ENCODE results near the gene RXYLT1.

DNA sequence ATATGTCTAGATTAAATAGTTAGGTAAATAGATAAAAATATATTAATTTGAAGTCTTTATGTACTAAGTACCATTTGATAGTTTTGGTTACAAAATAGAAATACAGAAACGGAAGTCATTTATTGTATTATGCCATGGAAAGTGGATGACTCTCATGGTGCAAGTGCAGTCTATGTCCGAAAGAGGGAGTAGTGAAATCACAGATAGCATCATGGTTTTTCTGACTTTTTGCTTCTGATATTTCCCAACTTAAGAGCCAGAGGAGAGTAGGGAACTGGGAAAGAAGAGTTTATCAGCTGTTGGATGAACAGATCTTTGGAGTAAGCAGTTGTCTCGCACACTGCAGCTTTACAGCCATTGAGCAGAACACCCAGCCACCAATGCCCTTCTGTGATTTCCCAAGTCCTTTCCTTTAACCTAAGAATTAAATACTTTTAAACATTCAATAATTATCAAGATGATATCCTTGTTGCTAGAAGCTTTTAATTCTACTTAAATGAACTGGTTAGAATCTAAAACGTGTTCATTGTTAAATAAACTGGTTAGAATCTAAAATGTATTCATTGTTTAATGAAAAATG is 46.4 kb downstream of the RXYLT1 start:
- TF ChIP-seq CTCF (IDR thresholded peaks at IDR 0.05) (peak in 5 of 6 experiments; percentile 50 to 76 (median 73)), POLR2A (IDR thresholded peaks at IDR 0.05) (no peak)
